Activated T-helper 1 cell treated with anti-CD3 and anti-CD28 coated beads, Interleukin-12 subunit alpha, Interleukin-12 subunit beta, Interleukin-2, Interleukin-4 antibody, amounts not matched to agents 30 ng/mL and 10 ng/mL and 1 ng/mL, durations not matched to agents 14 hours and 24 hours and 36 hours (primary cell): ENCODE measurements around the gene PTGES3L. TPM values are rescaled to one million over a fixed set of nuclear protein-coding genes. Genes with fewer than 3 reads are reported as not detected.
A peak's percentile ranks its signal among the peaks of the same experiment; 100 is the strongest.
"Not testable (repeated sequence)": the region's sequence is repeated elsewhere in the genome, so short reads cannot be mapped to it uniquely, and the experiment has no call there.

Experiments
- DNase-seq: peaks from one replicate; pipeline ENCODE4 v3.0.0; 2021; ENCODE audit warnings: low spot score
- H3K27ac Mint-ChIP-seq: one replicate; pipeline ENCODE4 v1.8.0; 2021; ENCODE audit warnings: mild to moderate bottlenecking, mixed read lengths
- H3K27me3 Mint-ChIP-seq: one replicate; pipeline ENCODE4 v1.8.0; 2022; ENCODE audit warnings: mild to moderate bottlenecking, moderate library complexity, mixed read lengths; ENCODE audit not compliant: insufficient read depth
- H3K36me3 Mint-ChIP-seq: one replicate; pipeline ENCODE4 v1.8.0; 2021; ENCODE audit warnings: low read depth, mixed read lengths
- H3K4me1 Mint-ChIP-seq: one replicate; pipeline ENCODE4 v1.8.0; 2021; ENCODE audit warnings: low read depth, mixed read lengths
- H3K4me3 Mint-ChIP-seq: one replicate; pipeline ENCODE4 v1.8.0; 2021; ENCODE audit warnings: mild to moderate bottlenecking, moderate library complexity, mixed read lengths
- H3K9me3 Mint-ChIP-seq: one replicate; pipeline ENCODE4 v1.8.0; 2021; ENCODE audit warnings: mixed read lengths
- intact Hi-C: fragments of 100-400 bp; cut with micrococcal nuclease; formaldehyde crosslinking; loops from one replicate; pipeline ENCODE4 v1.15.1; 2024
- total RNA-seq: library from RNA; stranded (reverse); gene quantifications from 2 replicates; pipeline ENCODE4 v1.2.3, GENCODE V29; 2022

Gene PTGES3L
- total RNA-seq, 1 donor from 2014 or later = 1.0 TPM

GRCh38 chr17:42953669-42954068 lies 26.2 kb downstream of the PTGES3L start:
- peaks cover 52% of the 10 kb centered on the region for H3K36me3 Mint-ChIP-seq
- DNase-seq = no peak
- H3K27me3 Mint-ChIP-seq = no peaks in the 10 kb centered on the region
- H3K27ac Mint-ChIP-seq = no peak overlapping the region
- H3K4me1 Mint-ChIP-seq = no peaks in the 10 kb centered on the region
- H3K9me3 Mint-ChIP-seq = no peaks in the 10 kb centered on the region
- H3K4me3 Mint-ChIP-seq = no peak overlapping the region
- intact Hi-C loops = no loop called here

GRCh38 chr17:42950044-42950783 lies 29.7 kb downstream of the PTGES3L start:
- intact Hi-C loops = no loop called here
- Mint-ChIP-seq H3K9me3 (no peaks in the 10 kb centered on the region), H3K27ac (no peak overlapping the region), H3K27me3 (no peaks in the 10 kb centered on the region), H3K4me3 (no peak overlapping the region), H3K36me3 (peaks cover 39% of the 10 kb centered on the region), H3K4me1 (no peaks in the 10 kb centered on the region)
- DNase-seq = no peak

- H3K27me3 Mint-ChIP-seq = no peaks in the 10 kb centered on the region
- H3K27ac Mint-ChIP-seq = no peak overlapping the region
- H3K9me3 Mint-ChIP-seq = no peaks in the 10 kb centered on the region
- intact Hi-C loops = no loop called here
- H3K4me1 Mint-ChIP-seq = no peaks in the 10 kb centered on the region
- no peak overlapping the region for H3K4me3 Mint-ChIP-seq
- peaks cover 25% of the 10 kb centered on the region for H3K36me3 Mint-ChIP-seq
- DNase-seq = no peak
Observed at GRCh38 chr17:42946812-42947211, 33.1 kb downstream of the PTGES3L start.

- Mint-ChIP-seq H3K9me3 (no peaks in the 10 kb centered on the region), H3K27me3 (peaks cover 6% of the 10 kb centered on the region), H3K36me3 (peaks cover 6% of the 10 kb centered on the region), H3K27ac (no peak overlapping the region), H3K4me1 (no peaks in the 10 kb centered on the region), H3K4me3 (no peak overlapping the region)
- DNase-seq = no peak
- intact Hi-C loops = no loop called here
Observed at GRCh38 chr17:42944211-42944610, 35.7 kb downstream of the PTGES3L start.

- H3K4me1 Mint-ChIP-seq = peaks cover 3% of the 10 kb centered on the region
- intact Hi-C loops = no loop called here
- H3K9me3 Mint-ChIP-seq = no peaks in the 10 kb centered on the region
- no peak overlapping the region for H3K27ac Mint-ChIP-seq
- H3K27me3 Mint-ChIP-seq = peaks cover 16% of the 10 kb centered on the region
- DNase-seq = no peak
- no peak overlapping the region for H3K4me3 Mint-ChIP-seq
- no peaks in the 10 kb centered on the region for H3K36me3 Mint-ChIP-seq
Observed at GRCh38 chr17:42937712-42938596, 41.9 kb downstream of the PTGES3L start.

- intact Hi-C loops = loop anchor here (1.0 to 5.0 kb wide), 5 partner anchors 35 to 352 kb away; partner anchors contain the start of genes AARSD1, BECN1 and PSMC3IP
- no peak for DNase-seq
- Mint-ChIP-seq H3K27me3 (peaks cover 5% of the 10 kb centered on the region), H3K9me3 (no peaks in the 10 kb centered on the region), H3K27ac (no peak overlapping the region), H3K4me1 (peaks cover 11% of the 10 kb centered on the region), H3K4me3 (no peak overlapping the region), H3K36me3 (no peaks in the 10 kb centered on the region)
Observed at GRCh38 chr17:42929497-42929844, 50.4 kb downstream of the PTGES3L start.

GRCh38 chr17:42928714-42929496 lies 51.0 kb downstream of the PTGES3L start:
- H3K27me3 Mint-ChIP-seq = peaks cover 5% of the 10 kb centered on the region
- no peaks in the 10 kb centered on the region for H3K36me3 Mint-ChIP-seq
- no peaks in the 10 kb centered on the region for H3K9me3 Mint-ChIP-seq
- H3K4me1 Mint-ChIP-seq = peaks cover 11% of the 10 kb centered on the region
- H3K4me3 Mint-ChIP-seq = no peak overlapping the region
- H3K27ac Mint-ChIP-seq = peak overlapping the region; percentile 47
- DNase-seq = no peak
- intact Hi-C loops = loop anchor here (1.0 to 5.0 kb wide), 5 partner anchors 36 to 352 kb away; partner anchors contain the start of genes AARSD1, BECN1 and PSMC3IP

- intact Hi-C loops = loop anchor here (5.0 kb wide), 1 partner anchor 348 kb away; the partner anchor contains the start of gene PSMC3IP
- Mint-ChIP-seq H3K36me3 (no peaks in the 10 kb centered on the region), H3K9me3 (no peaks in the 10 kb centered on the region), H3K27ac (no peak overlapping the region), H3K4me1 (peaks cover 20% of the 10 kb centered on the region), H3K4me3 (no peak overlapping the region), H3K27me3 (peaks cover 13% of the 10 kb centered on the region)
- DNase-seq = no peak
Observed at GRCh38 chr17:42924891-42925290, 55.0 kb downstream of the PTGES3L start.

GRCh38 chr17:42923472-42923871 lies 56.4 kb downstream of the PTGES3L start:
- H3K36me3 Mint-ChIP-seq, H3K27ac Mint-ChIP-seq, intact Hi-C loops, H3K4me3 Mint-ChIP-seq, DNase-seq, H3K9me3 Mint-ChIP-seq: not testable (repeated sequence)
- Mint-ChIP-seq H3K27me3 (peaks cover 13% of the 10 kb centered on the region), H3K4me1 (peaks cover 11% of the 10 kb centered on the region)

- H3K4me3 Mint-ChIP-seq = no peak overlapping the region
Observed at GRCh38 chr17:42922294-42922693, 57.6 kb downstream of the PTGES3L start.

GRCh38 chr17:42920922-42921321 lies 59.0 kb downstream of the PTGES3L start:
- Mint-ChIP-seq H3K4me3 (no peak overlapping the region), H3K4me1 (peaks cover 9% of the 10 kb centered on the region), H3K27ac (no peak overlapping the region), H3K9me3 (no peaks in the 10 kb centered on the region), H3K36me3 (no peaks in the 10 kb centered on the region), H3K27me3 (peaks cover 16% of the 10 kb centered on the region)
- intact Hi-C loops = no loop called here
- no peak for DNase-seq

More at GRCh38 chr17:42922294-42922693, 57.6 kb downstream of the PTGES3L start:
- H3K9me3 Mint-ChIP-seq = no peaks in the 10 kb centered on the region
- H3K36me3 Mint-ChIP-seq = no peaks in the 10 kb centered on the region
- H3K27me3 Mint-ChIP-seq = peaks cover 13% of the 10 kb centered on the region
- peaks cover 9% of the 10 kb centered on the region for H3K4me1 Mint-ChIP-seq
- H3K27ac Mint-ChIP-seq = no peak overlapping the region
- no peak for DNase-seq
- intact Hi-C loops = no loop called here

GRCh38 chr17:42920106-42920900 lies 59.6 kb downstream of the PTGES3L start:
- Mint-ChIP-seq H3K27ac (no peak overlapping the region), H3K27me3 (peaks cover 16% of the 10 kb centered on the region), H3K36me3 (no peaks in the 10 kb centered on the region), H3K4me1 (peaks cover 9% of the 10 kb centered on the region), H3K4me3 (no peak overlapping the region), H3K9me3 (no peaks in the 10 kb centered on the region)
- DNase-seq = no peak
- intact Hi-C loops = no loop called here
